HEK293 (cell line): ENCODE data around the gene SCRN2.

ENCODE experiments used
- BCL11B ChIP-seq: fragments of 450-650 bp; formaldehyde crosslinking; IDR thresholded peaks from 2 replicates; pipeline ENCODE4 v1.5.1; 2016; ENCODE audit warnings: low read depth, missing biosample characterization, missing genetic modification characterization
- CTCF ChIP-seq: fragments of 450-650 bp; formaldehyde crosslinking; IDR thresholded peaks from 2 replicates; pipeline ENCODE4 v1.5.1; 2016; ENCODE audit warnings: missing biosample characterization, missing genetic modification characterization
- KLF16 ChIP-seq: fragments of 450-650 bp; formaldehyde crosslinking; IDR thresholded peaks from 2 replicates; pipeline ENCODE4 v1.5.1; 2017; ENCODE audit warnings: missing biosample characterization, missing genetic modification characterization
- PRDM10 ChIP-seq: fragments of 450-650 bp; formaldehyde crosslinking; IDR thresholded peaks from 2 replicates; pipeline ENCODE4 v1.5.1; 2016; ENCODE audit warnings: missing biosample characterization, missing genetic modification characterization
- ZBTB1 ChIP-seq: fragments of 450-650 bp; formaldehyde crosslinking; IDR thresholded peaks from 2 replicates; pipeline ENCODE4 v1.5.1; 2016; ENCODE audit warnings: missing biosample characterization, missing genetic modification characterization
- ZNF138 ChIP-seq: fragments of 450-650 bp; formaldehyde crosslinking; IDR thresholded peaks from 2 replicates; pipeline ENCODE4 v1.5.1; 2016; ENCODE audit warnings: missing biosample characterization, missing genetic modification characterization, borderline replicate concordance
- ZNF184 ChIP-seq: fragments of 450-650 bp; IDR thresholded peaks from 2 replicates; pipeline ENCODE4 v1.5.1; 2018; ENCODE audit warnings: missing biosample characterization, mild to moderate bottlenecking, missing genetic modification characterization
- ZNF211 ChIP-seq: fragments of 450-650 bp; formaldehyde crosslinking; IDR thresholded peaks from 2 replicates; pipeline ENCODE4 v1.5.1; 2016; ENCODE audit warnings: low read depth, missing biosample characterization, missing genetic modification characterization
- ZNF585B ChIP-seq: fragments of 450-650 bp; formaldehyde crosslinking; IDR thresholded peaks from 2 replicates; pipeline ENCODE4 v1.5.1; 2016; ENCODE audit warnings: missing biosample characterization, missing genetic modification characterization

- TF ChIP-seq CTCF (tag by site-specific recombination) (no peak), ZBTB1 (tag by site-specific recombination) (no peak), ZNF184 (tag by site-specific recombination) (no peak), BCL11B (tag by site-specific recombination) (no peak), ZNF585B (tag by site-specific recombination) (no peak), KLF16 (tag by site-specific recombination) (no peak), ZNF138 (tag by site-specific recombination) (no peak), PRDM10 (tag by site-specific recombination) (no peak), ZNF211 (tag by site-specific recombination) (no peak)
Observed at GRCh38 chr17:47884427-47884740, 43.3 kb upstream of the SCRN2 start.
